ENCODE data around the gene ZC3HAV1L. TPM values are rescaled to one million over a fixed set of nuclear protein-coding genes. Genes with fewer than 3 reads are reported as not detected.
"Not testable (repeated sequence)": the region's sequence is repeated elsewhere in the genome, so short reads cannot be mapped to it uniquely, and the experiment has no call there.

The ZC3HAV1L gene
- total RNA-seq, 2 experiments from 2014 or later = 24.9 to 25.0 TPM

GRCh38 chr7:139059905-139060304 is 24.1 kb upstream of the ZC3HAV1L start:
- CTCF ChIA-PET = interaction anchor here (1.3 to 2.1 kb wide), 2 partner anchors 15 to 43 kb away, joined by 3 to 8 read pairs; no protein-coding TSS in a partner anchor
- POLR2A ChIA-PET = interaction anchor here (0.6 kb wide), 2 partner anchors 48 to 101 kb away, joined by 4 to 8 read pairs; no protein-coding TSS in a partner anchor

- POLR2A ChIA-PET = no interaction called here
- CTCF ChIA-PET = interaction anchor here (2.1 kb wide), 1 partner anchor 16 kb away, joined by 8 read pairs; no protein-coding TSS in a partner anchor
These were observed 23.1 kb upstream of the ZC3HAV1L start for GRCh38 chr7:139058943-139059342.

- POLR2A ChIA-PET = no interaction called here
- CTCF ChIA-PET = no interaction called here
These were observed 19.8 kb upstream of the ZC3HAV1L start for GRCh38 chr7:139055674-139056073.

- POLR2A ChIA-PET = not testable (repeated sequence)
- CTCF ChIA-PET = interaction anchor here (1.2 kb wide), 1 partner anchor 20 kb away, joined by 3 read pairs; no protein-coding TSS in a partner anchor
These were observed 18.8 kb upstream of the ZC3HAV1L start for GRCh38 chr7:139054656-139055055.

GRCh38 chr7:139054101-139054500 is 18.3 kb upstream of the ZC3HAV1L start:
- ChIA-PET POLR2A (no interaction called here), CTCF (interaction anchor here (0.8 to 1.8 kb wide), 3 partner anchors 20 to 160 kb away, joined by 3 to 5 read pairs (median 3); no protein-coding TSS in a partner anchor)

- ChIA-PET CTCF (interaction anchor here (0.7 kb wide), 1 partner anchor 74 kb away, joined by 4 read pairs; no protein-coding TSS in a partner anchor), POLR2A (no interaction called here)
These were observed 15.8 kb upstream of the ZC3HAV1L start for GRCh38 chr7:139051655-139052054.

- ChIA-PET POLR2A (no interaction called here), CTCF (interaction anchor here (1.7 kb wide), 1 partner anchor 25 kb away, joined by 4 read pairs; no protein-coding TSS in a partner anchor)
These were observed 14.1 kb upstream of the ZC3HAV1L start for GRCh38 chr7:139049936-139050335.

GRCh38 chr7:139049111-139049510 is 13.3 kb upstream of the ZC3HAV1L start:
- ChIA-PET POLR2A (no interaction called here), CTCF (interaction anchor here (1.7 kb wide), 1 partner anchor 26 kb away, joined by 4 read pairs; no protein-coding TSS in a partner anchor)

GRCh38 chr7:139047970-139048369 is 12.1 kb upstream of the ZC3HAV1L start:
- ChIA-PET POLR2A (no interaction called here), CTCF (no interaction called here)

- CTCF ChIA-PET = interaction anchor here (0.7 to 1.7 kb wide), 2 partner anchors 29 kb away, joined by 4 read pairs; no protein-coding TSS in a partner anchor
- POLR2A ChIA-PET = no interaction called here
These were observed 10.3 kb upstream of the ZC3HAV1L start for GRCh38 chr7:139046143-139046542.

GRCh38 chr7:139044813-139045794 is 9.3 kb upstream of the ZC3HAV1L start:
- POLR2A ChIA-PET = interaction anchor here (0.6 kb wide), 1 partner anchor 18 kb away, joined by 3 read pairs; no protein-coding TSS in a partner anchor
- CTCF ChIA-PET = interaction anchor here (1.7 kb wide), 1 partner anchor 30 kb away, joined by 4 read pairs; no protein-coding TSS in a partner anchor

- CTCF ChIA-PET = interaction anchor here (1.7 kb wide), 1 partner anchor 31 kb away, joined by 4 read pairs; no protein-coding TSS in a partner anchor
- POLR2A ChIA-PET = no interaction called here
These were observed 8.3 kb upstream of the ZC3HAV1L start for GRCh38 chr7:139043823-139044812.

- ChIA-PET CTCF (interaction anchor here (0.6 to 0.9 kb wide), 4 partner anchors 23 to 303 kb away, joined by 3 to 4 read pairs (median 3); no protein-coding TSS in a partner anchor), POLR2A (no interaction called here)
These were observed 5.7 kb upstream of the ZC3HAV1L start for GRCh38 chr7:139041378-139042085.

GRCh38 chr7:139038691-139039090 is 2.8 kb upstream of the ZC3HAV1L start:
- ChIA-PET CTCF (no interaction called here), POLR2A (no interaction called here)

GRCh38 chr7:139036901-139037300 is 1.1 kb upstream of the ZC3HAV1L start:
- ChIA-PET CTCF (interaction anchor here (1.3 to 1.9 kb wide), 2 partner anchors 38 to 151 kb away, joined by 3 to 4 read pairs; no protein-coding TSS in a partner anchor), POLR2A (interaction anchor here (0.7 kb wide), 1 partner anchor 58 kb away, joined by 3 read pairs; no protein-coding TSS in a partner anchor)

- POLR2A ChIA-PET = interaction anchor here (1.1 to 1.4 kb wide), 2 partner anchors 99 to 325 kb away, joined by 3 read pairs; partner anchors contain the start of gene LUC7L2
- CTCF ChIA-PET = no interaction called here
These were observed 822 bp downstream of the ZC3HAV1L start for GRCh38 chr7:139034855-139035585.

GRCh38 chr7:139034336-139034735 is 1.5 kb downstream of the ZC3HAV1L start:
- CTCF ChIA-PET = no interaction called here
- POLR2A ChIA-PET = no interaction called here

Measured in activated CD8-positive, alpha-beta memory T cell treated with anti-CD3 and anti-CD28 coated beads for 36 hours (primary cell).